ENCODE data around the gene FTO.

DNA sequence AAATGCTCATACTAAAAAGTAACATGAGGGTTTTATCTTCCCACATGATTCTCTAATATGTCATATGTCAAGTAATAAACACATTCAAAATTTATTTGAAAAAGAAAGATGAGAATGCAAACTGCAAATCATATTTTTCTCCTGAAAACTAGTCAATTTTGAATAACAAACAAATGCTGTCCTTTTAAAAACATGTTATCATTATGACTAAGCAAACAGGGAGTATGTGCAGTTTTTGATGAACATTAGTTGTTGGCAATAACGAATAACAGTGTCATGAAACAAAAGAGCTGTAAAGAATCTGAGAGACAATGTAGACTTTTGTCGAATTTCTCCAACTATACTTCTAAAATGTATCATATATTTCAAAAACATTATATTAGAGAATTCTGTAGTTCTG, 35.1 kb upstream of the FTO start:
- TF ChIP-seq, protein P1, sequence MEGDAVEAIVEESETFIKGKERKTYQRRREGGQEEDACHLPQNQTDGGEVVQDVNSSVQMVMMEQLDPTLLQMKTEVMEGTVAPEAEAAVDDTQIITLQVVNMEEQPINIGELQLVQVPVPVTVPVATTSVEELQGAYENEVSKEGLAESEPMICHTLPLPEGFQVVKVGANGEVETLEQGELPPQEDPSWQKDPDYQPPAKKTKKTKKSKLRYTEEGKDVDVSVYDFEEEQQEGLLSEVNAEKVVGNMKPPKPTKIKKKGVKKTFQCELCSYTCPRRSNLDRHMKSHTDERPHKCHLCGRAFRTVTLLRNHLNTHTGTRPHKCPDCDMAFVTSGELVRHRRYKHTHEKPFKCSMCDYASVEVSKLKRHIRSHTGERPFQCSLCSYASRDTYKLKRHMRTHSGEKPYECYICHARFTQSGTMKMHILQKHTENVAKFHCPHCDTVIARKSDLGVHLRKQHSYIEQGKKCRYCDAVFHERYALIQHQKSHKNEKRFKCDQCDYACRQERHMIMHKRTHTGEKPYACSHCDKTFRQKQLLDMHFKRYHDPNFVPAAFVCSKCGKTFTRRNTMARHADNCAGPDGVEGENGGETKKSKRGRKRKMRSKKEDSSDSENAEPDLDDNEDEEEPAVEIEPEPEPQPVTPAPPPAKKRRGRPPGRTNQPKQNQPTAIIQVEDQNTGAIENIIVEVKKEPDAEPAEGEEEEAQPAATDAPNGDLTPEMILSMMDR (IDR thresholded peaks at IDR 0.05; ENCODE audit: poor library complexity, severe bottlenecking), result no peak
- TF ChIP-seq EZH2 (IDR thresholded peaks at IDR 0.05; ENCODE audit: borderline replicate concordance, insufficient read depth, low read length, poor library complexity, severe bottlenecking), result no peak

Data from neural cell (in vitro differentiated cells).